Heart right ventricle (tissue), 16 donors: Measurements from ENCODE around the gene FGF7. TPM values are rescaled to one million over a fixed set of nuclear protein-coding genes. Genes with fewer than 3 reads are reported as not detected.
A peak's percentile ranks its signal among the peaks of the same experiment; 100 is the strongest.

ENCODE experiments used
- ATAC-seq, 8 donors: fragments of 200-7000 bp; cut with Tn5 transposase; one replicate each; pipeline ENCODE4 v1.9.1; 2020; ENCODE audit warnings: mild to moderate bottlenecking in 8 of 8, moderate library complexity in 8 of 8, moderate number of reproducible peaks in 1 of 8
- DNase-seq, 2 donors: peaks; one replicate each; pipeline ENCODE4 v3.0.0-alpha.2; 2020
- H3K27ac ChIP-seq, 10 donors: fragments of 200-600 bp; sonication (generic) in 2 of 10; one replicate each; pipeline versions ENCODE4 v1.5.0 to v1.8.0; 2020 to 2022; ENCODE audit warnings: mild to moderate bottlenecking in 3 of 10
- H3K27me3 ChIP-seq, 7 donors: fragments of 200-600 bp; one replicate each; pipeline ENCODE4 v1.8.0; 2021 to 2022; ENCODE audit warnings: mild to moderate bottlenecking in 2 of 7
- H3K36me3 ChIP-seq, 9 donors: fragments of 200-600 bp; sonication (generic) in 1 of 9; one replicate each; pipeline versions ENCODE4 v1.5.0 to v1.8.0; 2020 to 2022; ENCODE audit warnings: mild to moderate bottlenecking in 2 of 9
- H3K4me1 ChIP-seq, 9 donors: fragments of 200-600 bp; sonication (generic) in 1 of 9; one replicate each; pipeline versions ENCODE4 v1.5.0 to v1.8.0; 2020 to 2022; ENCODE audit warnings: mild to moderate bottlenecking in 4 of 9
- H3K4me3 ChIP-seq, 10 donors: fragments of 200-600 bp; sonication (generic) in 2 of 10; one replicate each; pipeline versions ENCODE4 v1.5.0 to v1.8.0; 2020 to 2022; ENCODE audit warnings: mild to moderate bottlenecking in 7 of 10, moderate library complexity in 2 of 10
- H3K9me3 ChIP-seq, 11 donors: fragments of 200-600 bp in 10 of 11; sonication (generic) in 2 of 11; one replicate each; pipeline versions ENCODE4 v1.5.0 to v1.8.0; 2013 to 2022; ENCODE audit warnings: mild to moderate bottlenecking in 2 of 11, control low read depth in 1 of 11, moderate library complexity in 1 of 11
- WGBS, 2 donors: extraction: QIAGEN DNeasy Blood & Tissue Kit; methylation state at CpG; one replicate each; pipeline ENCODE4 v1.1.7; 2013; ENCODE audit warnings: inconsistent platforms in 1 of 2; 5-methylcytosine and 5-hydroxymethylcytosine counted together
- intact Hi-C, 10 donors: fragments of 100-400 bp; cut with DNase I; formaldehyde crosslinking; loops; one replicate each; pipeline versions ENCODE4 v1.11.1 to v1.14.2; 2022
- polyA plus RNA-seq, 2 donors: library from polyadenylated mRNA; stranded (reverse); fragments of 200-250 nt; gene quantifications; one replicate each; pipeline ENCODE4 v1.2.3, GENCODE V29; 2013
- total RNA-seq, 10 donors: library from RNA; stranded (reverse); fragmentation: NEBNext Ultra II Directional in 3 of 10; extraction: Animal tissue kit (Norgen Biotek cat#: 25700) in 3 of 10; gene quantifications; one replicate each; pipeline versions ENCODE4 v1.2.1 to v1.2.4, GENCODE V29; 2021 to 2023
- TF ChIP-seq, protein P1 (sequence below), 9 donors: fragments of 200-600 bp; sonication (generic) in 2 of 9; IDR thresholded peaks; one replicate each; pipeline versions ENCODE4 v1.5.0 to v1.8.0; 2021 to 2022; ENCODE audit warnings: antibody characterized with exemption in 9 of 9, mild to moderate bottlenecking in 5 of 9, moderate library complexity in 1 of 9
- donor health status: Arrhythmogenic right ventricular cardiomyopathy.
- donor health status: ischemic (EF 13 %, LVEDD 7.1; RV severe dilation, severe dysfunction).
- donor health status: healthy with polysubstance abuse.
- donor health status: DM: no; HTN: yes; CAD: no.
- donor health status: DM: no; HTN: no; CAD: no.
- donor health status: ischemic (EF 25% LVEDD 6.9; RV normal size, moderate dysfunction).
- donor health status: ischemic (EF 25% LVEDD 5.7; RV mildly dilated, moderate dysfunction).
- donor health status: healthy.
- donor health status: DM: yes; HTN: yes; CAD: no.
- donor health status: Ischemic cardiomyopathy.
- donor health status: ischemic (EF 35%, LVEDD 5.7; RV mildly dilated, moderate dysfunction).
- donor health status: nonischemic (EF 11% LVEDD 7.7; RV severe dilation, severe dysfunction).
- donor health status: DM: yes; HTN: yes; CAD: no.
- donor health status: PGD.
- donor health status: ischemic (EF 29% LVEDD 5.4; RV normal size, mild dysfunction).
- donor health status: nonischemic (EF 23%, LVEDD 6.1; RV moderate dilation, normal function).

The FGF7 gene
- total and polyA plus RNA-seq, 12 donors = 9.4 to 44.2 (median 22.2) TPM

DNA sequence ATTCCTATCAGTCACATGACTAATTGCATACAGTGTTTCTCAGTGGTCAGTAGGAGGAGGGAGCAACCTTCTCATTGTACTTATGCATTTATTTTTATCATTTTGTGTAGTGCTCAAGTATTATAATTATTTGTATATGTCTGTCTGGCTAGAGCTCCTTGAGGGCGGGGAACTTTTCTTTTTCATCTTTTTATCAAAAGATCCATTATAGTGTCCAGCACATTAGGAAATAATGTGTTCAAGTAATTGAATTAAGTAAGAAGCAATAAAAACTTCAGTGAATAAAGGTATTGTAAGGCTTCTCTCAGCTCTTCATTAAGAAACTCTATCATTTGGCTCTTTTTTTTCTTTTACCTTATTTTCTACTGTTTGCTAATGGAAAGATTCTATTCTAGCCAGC is 18.8 kb downstream of the FGF7 start:
- intact Hi-C loops = no loop called here
- Histone ChIP-seq H3K4me3 (no peak overlapping the region), H3K27me3 (no peaks in the 10 kb centered on the region), H3K36me3 (no peaks in the 10 kb centered on the region), H3K27ac (no peak overlapping the region), H3K9me3 (no peaks in the 10 kb centered on the region), H3K4me1 (peaks cover 0 to 39% (median 26%) of the 10 kb centered on the region in 9 donors)
- no peak for ATAC-seq
- no peak for DNase-seq
- 92 to 94% methylated on average over 1 of the region's 1 CpG for WGBS, 2 donors
- TF ChIP-seq, protein P1, sequence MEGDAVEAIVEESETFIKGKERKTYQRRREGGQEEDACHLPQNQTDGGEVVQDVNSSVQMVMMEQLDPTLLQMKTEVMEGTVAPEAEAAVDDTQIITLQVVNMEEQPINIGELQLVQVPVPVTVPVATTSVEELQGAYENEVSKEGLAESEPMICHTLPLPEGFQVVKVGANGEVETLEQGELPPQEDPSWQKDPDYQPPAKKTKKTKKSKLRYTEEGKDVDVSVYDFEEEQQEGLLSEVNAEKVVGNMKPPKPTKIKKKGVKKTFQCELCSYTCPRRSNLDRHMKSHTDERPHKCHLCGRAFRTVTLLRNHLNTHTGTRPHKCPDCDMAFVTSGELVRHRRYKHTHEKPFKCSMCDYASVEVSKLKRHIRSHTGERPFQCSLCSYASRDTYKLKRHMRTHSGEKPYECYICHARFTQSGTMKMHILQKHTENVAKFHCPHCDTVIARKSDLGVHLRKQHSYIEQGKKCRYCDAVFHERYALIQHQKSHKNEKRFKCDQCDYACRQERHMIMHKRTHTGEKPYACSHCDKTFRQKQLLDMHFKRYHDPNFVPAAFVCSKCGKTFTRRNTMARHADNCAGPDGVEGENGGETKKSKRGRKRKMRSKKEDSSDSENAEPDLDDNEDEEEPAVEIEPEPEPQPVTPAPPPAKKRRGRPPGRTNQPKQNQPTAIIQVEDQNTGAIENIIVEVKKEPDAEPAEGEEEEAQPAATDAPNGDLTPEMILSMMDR (IDR thresholded peaks at IDR 0.05) = no peak

DNA sequence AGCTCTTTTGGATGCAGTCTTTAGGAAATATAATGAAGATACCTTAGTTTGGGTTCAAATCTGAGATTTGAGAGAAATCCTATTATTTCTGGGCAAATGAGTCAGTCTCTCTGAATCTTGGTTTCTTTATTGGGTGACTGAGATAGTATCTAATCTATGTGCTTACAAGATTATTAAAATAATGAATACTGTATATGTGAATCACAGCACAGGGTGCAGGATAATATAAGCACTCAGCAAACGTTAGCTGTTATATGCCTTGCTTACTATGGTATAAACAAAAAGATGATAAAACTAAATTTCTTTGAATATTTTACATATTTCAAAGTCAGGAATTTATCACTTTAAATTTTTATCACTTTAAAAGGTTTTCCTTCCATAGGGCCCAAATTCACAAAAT is 29.6 kb downstream of the FGF7 start:
- Histone ChIP-seq H3K4me3 (no peak overlapping the region), H3K27me3 (no peaks in the 10 kb centered on the region), H3K4me1 (peaks cover 0 to 36% (median 4%) of the 10 kb centered on the region in 9 donors), H3K9me3 (no peaks in the 10 kb centered on the region), H3K36me3 (no peaks in the 10 kb centered on the region), H3K27ac (no peak overlapping the region)
- no peak for ATAC-seq
- 91 to 93% methylated on average over 1 of the region's 1 CpG for WGBS, 2 donors
- TF ChIP-seq, protein P1 (IDR thresholded peaks at IDR 0.05) = no peak
- DNase-seq = no peak
- intact Hi-C loops = no loop called here

DNA sequence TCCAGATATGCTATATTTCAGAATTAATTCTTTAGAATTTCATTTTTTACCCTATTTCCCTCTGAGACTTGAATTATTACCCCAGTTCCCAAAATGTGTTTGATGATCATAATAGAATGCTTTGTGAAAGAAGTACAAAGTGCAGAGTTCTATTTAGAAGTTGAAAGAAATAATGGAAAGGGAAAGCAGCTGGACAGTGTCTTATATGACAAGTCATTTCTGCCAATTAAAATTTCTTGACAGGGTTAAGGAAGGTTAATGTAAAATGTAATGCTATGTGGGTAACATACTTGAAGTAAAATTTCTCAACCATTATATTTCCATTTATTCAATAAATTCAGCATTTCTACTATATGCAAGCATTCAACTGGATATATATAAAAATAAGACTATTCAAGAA is 33.1 kb downstream of the FGF7 start:
- intact Hi-C loops = no loop called here
- no peaks in the 10 kb centered on the region for H3K27me3 ChIP-seq
- no peaks in the 10 kb centered on the region for H3K9me3 ChIP-seq
- H3K4me1 ChIP-seq = peaks cover 0 to 38% (median 11%) of the 10 kb centered on the region in 9 donors
- H3K4me3 ChIP-seq = no peak overlapping the region
- TF ChIP-seq, protein P1 (IDR thresholded peaks at IDR 0.05) = no peak
- peak overlapping the region in 1 of 10 donors; percentile 10 for H3K27ac ChIP-seq
- DNase-seq (no peak), ATAC-seq (peak in 1 of 8 donors; percentile 47)
- H3K36me3 ChIP-seq = no peaks in the 10 kb centered on the region

DNA sequence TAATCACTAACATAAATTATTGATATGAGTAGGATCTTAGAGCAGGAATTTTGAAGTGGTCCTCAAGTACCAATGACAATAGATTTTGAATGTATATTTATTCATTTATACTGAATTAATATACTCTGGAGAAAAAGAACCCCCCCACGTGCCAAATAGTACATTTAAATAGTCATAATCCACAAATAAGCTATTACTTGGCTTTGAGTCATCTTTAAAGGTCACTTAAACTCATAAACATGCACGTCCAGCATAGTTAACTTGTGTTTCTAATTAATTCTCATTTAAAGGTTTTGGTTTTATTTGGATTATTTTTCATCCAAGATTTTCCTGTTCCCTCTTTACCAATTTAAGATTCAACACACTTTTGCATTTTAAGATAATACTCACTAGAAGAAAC is 35.1 kb downstream of the FGF7 start:
- H3K9me3 ChIP-seq = no peaks in the 10 kb centered on the region
- H3K4me3 ChIP-seq = no peak overlapping the region
- ATAC-seq (peak in 1 of 8 donors; percentile 39), DNase-seq (no peak)
- 9 to 19% methylated on average over 2 of the region's 2 CpGs for WGBS, 2 donors
- TF ChIP-seq, protein P1 (IDR thresholded peaks at IDR 0.05) = no peak
- intact Hi-C loops = no loop called here
- H3K27me3 ChIP-seq = no peaks in the 10 kb centered on the region
- H3K27ac ChIP-seq = peak overlapping the region in 2 of 10 donors; percentile 3 to 24
- no peaks in the 10 kb centered on the region for H3K36me3 ChIP-seq
- peaks cover 0 to 56% (median 22%) of the 10 kb centered on the region in 9 donors for H3K4me1 ChIP-seq
